GM23338 (cell line): ENCODE data around the gene ATAD1. TPM values are rescaled to one million over a fixed set of nuclear protein-coding genes. Genes with fewer than 3 reads are reported as not detected.
A peak's percentile ranks its signal among the peaks of the same experiment; 100 is the strongest.

Source experiments
- ATAC-seq: fragments of 200-7000 bp; cut with Tn5 transposase; 3 replicates; pipeline ENCODE4 v1.9.1; 2020
- DNase-seq: peaks from one replicate; pipeline ENCODE4 v3.0.0-alpha.2; 2015; ENCODE audit warnings: low spot score
- H2AFZ ChIP-seq: fragments of 200-600 bp; sonication (generic); 2 replicates; pipeline ENCODE4 v1.8.0; 2016; ENCODE audit warnings: antibody characterized with exemption, mild to moderate bottlenecking, moderate library complexity
- H3F3A ChIP-seq: fragments of 200-600 bp; sonication (generic); replicated peaks from 2 replicates; pipeline ENCODE4 v1.8.0; 2017; ENCODE audit warnings: antibody characterized with exemption, mixed run types, low read depth
- H3K27ac ChIP-seq: fragments of 200-600 bp; sonication (generic); 2 replicates; pipeline ENCODE4 v1.6.1; 2016; ENCODE audit warnings: low read depth
- H3K27me3 ChIP-seq: fragments of 200-600 bp; sonication (generic); 2 replicates; pipeline ENCODE4 v1.8.0; 2016; ENCODE audit warnings: mild to moderate bottlenecking, mixed run types, moderate library complexity; ENCODE audit not compliant: insufficient read depth
- H3K36me3 ChIP-seq: fragments of 200-600 bp; sonication (generic); 2 replicates; pipeline ENCODE4 v1.8.0; 2016; ENCODE audit warnings: mild to moderate bottlenecking; ENCODE audit not compliant: insufficient read depth
- H3K4me1 ChIP-seq: fragments of 200-600 bp; sonication (generic); 2 replicates; pipeline ENCODE4 v1.8.0; 2016; ENCODE audit warnings: mild to moderate bottlenecking, moderate library complexity; ENCODE audit not compliant: insufficient read depth
- H3K4me2 ChIP-seq: fragments of 200-600 bp; sonication (generic); 2 replicates; pipeline ENCODE4 v1.7.1; 2017; ENCODE audit warnings: mixed run types
- H3K4me3 ChIP-seq: fragments of 200-600 bp; sonication (generic); 2 replicates; pipeline ENCODE4 v1.6.1; 2016; ENCODE audit warnings: mixed run types
- H3K79me2 ChIP-seq: fragments of 200-600 bp; sonication (generic); replicated peaks from 2 replicates; pipeline ENCODE4 v1.8.0; 2017; ENCODE audit warnings: mild to moderate bottlenecking; ENCODE audit not compliant: insufficient read depth
- H3K9me2 ChIP-seq: fragments of 200-600 bp; sonication (generic); 2 replicates; pipeline ENCODE4 v1.8.0; 2017; ENCODE audit not compliant: insufficient read depth
- H4K20me1 ChIP-seq: fragments of 200-600 bp; sonication (generic); replicated peaks from 2 replicates; pipeline ENCODE4 v1.8.0; 2017; ENCODE audit warnings: mild to moderate bottlenecking; ENCODE audit not compliant: insufficient read depth
- H3K27ac Mint-ChIP-seq: 2 replicates; pipeline ENCODE4 v1.8.0; 2020; ENCODE audit warnings: inconsistent platforms, mild to moderate bottlenecking, moderate library complexity, mixed read lengths
- H3K27me3 Mint-ChIP-seq: 3 replicates; pipeline ENCODE4 v1.8.0; 2022; ENCODE audit warnings: low read depth, mild to moderate bottlenecking, moderate library complexity, mixed read lengths, inconsistent platforms; ENCODE audit not compliant: insufficient read depth, poor library complexity
- H3K36me3 Mint-ChIP-seq: 3 replicates; pipeline ENCODE4 v1.8.0; 2021; ENCODE audit warnings: low read depth, mild to moderate bottlenecking, inconsistent platforms, moderate library complexity, mixed read lengths
- H3K4me1 Mint-ChIP-seq: 3 replicates; pipeline ENCODE4 v1.8.0; 2020; ENCODE audit warnings: mild to moderate bottlenecking, inconsistent platforms, mixed read lengths
- H3K4me3 Mint-ChIP-seq: 3 replicates; pipeline ENCODE4 v1.8.0; 2021; ENCODE audit warnings: moderate library complexity, mild to moderate bottlenecking, inconsistent platforms, mixed read lengths
- H3K9me3 Mint-ChIP-seq: 3 replicates; pipeline ENCODE4 v1.8.0; 2020; ENCODE audit warnings: moderate library complexity, mild to moderate bottlenecking, inconsistent platforms, mixed read lengths
- EZH2 ChIP-seq: fragments of 200-600 bp; sonication (generic); IDR thresholded peaks from one replicate; pipeline ENCODE4 v1.8.0; 2017; ENCODE audit warnings: antibody characterized with exemption, mild to moderate bottlenecking, low read depth; ENCODE audit not compliant: unreplicated experiment
- EZH2phosphoT487 ChIP-seq: fragments of 200-600 bp; sonication (generic); IDR thresholded peaks from one replicate; pipeline ENCODE4 v1.8.1; 2018; ENCODE audit warnings: antibody characterized with exemption; ENCODE audit not compliant: unreplicated experiment
- NANOG ChIP-seq: IDR thresholded peaks from 2 replicates; pipeline ENCODE4 v1.6.1; 2016; ENCODE audit warnings: antibody characterized with exemption, borderline replicate concordance
- POLR2AphosphoS5 ChIP-seq: IDR thresholded peaks from 2 replicates; pipeline ENCODE4 v1.6.1; 2016; ENCODE audit warnings: antibody characterized with exemption, low read depth
- ZNF114 ChIP-seq: fragments of 250-450 bp; sonication (Bioruptor Pico); IDR thresholded peaks from 2 replicates; pipeline ENCODE4 v1.5.0; 2020; ENCODE audit warnings: mild to moderate bottlenecking, moderate library complexity
- ZNF331 ChIP-seq: fragments of 250-450 bp; sonication (Bioruptor Pico); IDR thresholded peaks from 2 replicates; pipeline ENCODE4 v1.5.0; 2020; ENCODE audit warnings: low read depth, mild to moderate bottlenecking, moderate library complexity
- polyA plus RNA-seq: library from polyadenylated mRNA; unstranded; fragments of >200 nt; fragmentation: Nextera tagmentation; extraction: Ambion mirVana; gene quantifications from 2 replicates; pipeline ENCODE4 v1.2.1, GENCODE V29; 2016
- total RNA-seq: library from RNA; depleted of rRNA; stranded (reverse); fragments of >200 nt; shearing (Covaris generic); gene quantifications from 2 replicates; pipeline ENCODE4 v1.2.3, GENCODE V29; 2014
- TF ChIP-seq, protein P1 (sequence below), 2 experiments: fragments of 200-600 bp in 1 of 2; sonication (generic) in 1 of 2; conservative IDR thresholded peaks; 2 replicates each; pipeline versions ENCODE4 v1.5.1 to v1.6.1; 2016 to 2017; ENCODE audit warnings: antibody characterized with exemption in 2 of 2, low read depth in 2 of 2, mild to moderate bottlenecking in 2 of 2, moderate library complexity in 1 of 2
- TF ChIP-seq, protein P2 (sequence below): fragments of 250-450 bp; sonication (Bioruptor Pico); IDR thresholded peaks from 2 replicates; pipeline ENCODE4 v1.5.0; 2020; ENCODE audit warnings: mild to moderate bottlenecking, moderate library complexity

Gene ATAD1
- total and polyA plus RNA-seq, 2 experiments from 2014 or later, result 30.3 to 49.6 TPM

DNA sequence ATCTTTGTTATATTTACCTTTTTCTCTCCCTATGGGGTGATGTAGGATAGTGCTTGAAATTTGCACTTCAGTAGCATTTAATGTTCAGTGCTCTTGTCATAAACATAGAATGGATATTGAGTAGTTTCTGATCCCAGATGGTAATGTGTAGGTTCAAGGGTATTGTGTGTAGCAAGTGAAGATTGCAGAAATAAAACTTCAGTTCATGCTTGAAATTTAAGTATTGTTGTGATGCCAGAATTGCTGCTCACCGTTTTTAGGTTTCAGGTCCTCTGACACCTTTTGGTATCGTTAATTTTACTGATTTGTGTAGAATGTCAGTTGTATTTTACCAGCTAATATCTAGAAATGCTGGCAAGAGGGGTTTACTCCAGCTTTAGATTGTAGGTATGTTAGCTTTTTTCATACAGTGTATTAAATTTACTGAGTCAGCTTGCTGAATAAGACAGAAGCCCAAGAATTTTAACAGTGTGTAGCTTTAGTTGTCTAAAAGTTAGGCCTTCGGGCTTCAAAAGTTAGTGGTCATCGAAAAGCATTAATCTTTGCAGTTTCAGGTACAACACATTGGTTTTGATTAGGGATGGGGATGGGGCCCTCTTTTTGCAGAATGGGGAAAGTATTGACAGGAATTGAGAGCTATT lies 47.3 kb upstream of the ATAD1 start:
- H3F3A ChIP-seq, result peaks cover 7% of the 10 kb centered on the region; the same call in 1 of the 2 replicates
- Mint-ChIP-seq H3K4me3 (peak overlapping the region; percentile 95), H3K27me3 (peaks cover 10% of the 10 kb centered on the region), H3K36me3 (peaks cover 16% of the 10 kb centered on the region; the same call in 2 of the 3 replicates), H3K4me1 (peaks cover 34% of the 10 kb centered on the region), H3K9me3 (peaks cover 5% of the 10 kb centered on the region), H3K27ac (no peak overlapping the region)
- H4K20me1 ChIP-seq, result peaks cover 30% of the 10 kb centered on the region
- DNase-seq (no peak), ATAC-seq (no peak)
- peak overlapping the region; percentile 87 for H3K4me3 ChIP-seq
- H3K4me2 ChIP-seq, result peak overlapping the region; percentile 84
- no peaks in the 10 kb centered on the region for H3K27me3 ChIP-seq
- no peaks in the 10 kb centered on the region for H3K9me2 ChIP-seq
- no peak overlapping the region for H3K27ac ChIP-seq
- peaks cover 62% of the 10 kb centered on the region for H3K79me2 ChIP-seq
- peaks cover 30% of the 10 kb centered on the region for H3K4me1 ChIP-seq
- H2AFZ ChIP-seq, result no peak overlapping the region
- H3K36me3 ChIP-seq, result no peaks in the 10 kb centered on the region
- TF ChIP-seq POLR2AphosphoS5 (no peak), ZNF331 (CRISPR knock-in tag) (no peak), ZNF114 (CRISPR knock-in tag) (no peak), NANOG (no peak), EZH2 (no peak), EZH2phosphoT487 (no peak)
- TF ChIP-seq, protein P1, sequence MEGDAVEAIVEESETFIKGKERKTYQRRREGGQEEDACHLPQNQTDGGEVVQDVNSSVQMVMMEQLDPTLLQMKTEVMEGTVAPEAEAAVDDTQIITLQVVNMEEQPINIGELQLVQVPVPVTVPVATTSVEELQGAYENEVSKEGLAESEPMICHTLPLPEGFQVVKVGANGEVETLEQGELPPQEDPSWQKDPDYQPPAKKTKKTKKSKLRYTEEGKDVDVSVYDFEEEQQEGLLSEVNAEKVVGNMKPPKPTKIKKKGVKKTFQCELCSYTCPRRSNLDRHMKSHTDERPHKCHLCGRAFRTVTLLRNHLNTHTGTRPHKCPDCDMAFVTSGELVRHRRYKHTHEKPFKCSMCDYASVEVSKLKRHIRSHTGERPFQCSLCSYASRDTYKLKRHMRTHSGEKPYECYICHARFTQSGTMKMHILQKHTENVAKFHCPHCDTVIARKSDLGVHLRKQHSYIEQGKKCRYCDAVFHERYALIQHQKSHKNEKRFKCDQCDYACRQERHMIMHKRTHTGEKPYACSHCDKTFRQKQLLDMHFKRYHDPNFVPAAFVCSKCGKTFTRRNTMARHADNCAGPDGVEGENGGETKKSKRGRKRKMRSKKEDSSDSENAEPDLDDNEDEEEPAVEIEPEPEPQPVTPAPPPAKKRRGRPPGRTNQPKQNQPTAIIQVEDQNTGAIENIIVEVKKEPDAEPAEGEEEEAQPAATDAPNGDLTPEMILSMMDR (conservative IDR thresholded peaks at IDR 0.05; ENCODE audit: low read depth in 2 of 2), result no peak

DNA sequence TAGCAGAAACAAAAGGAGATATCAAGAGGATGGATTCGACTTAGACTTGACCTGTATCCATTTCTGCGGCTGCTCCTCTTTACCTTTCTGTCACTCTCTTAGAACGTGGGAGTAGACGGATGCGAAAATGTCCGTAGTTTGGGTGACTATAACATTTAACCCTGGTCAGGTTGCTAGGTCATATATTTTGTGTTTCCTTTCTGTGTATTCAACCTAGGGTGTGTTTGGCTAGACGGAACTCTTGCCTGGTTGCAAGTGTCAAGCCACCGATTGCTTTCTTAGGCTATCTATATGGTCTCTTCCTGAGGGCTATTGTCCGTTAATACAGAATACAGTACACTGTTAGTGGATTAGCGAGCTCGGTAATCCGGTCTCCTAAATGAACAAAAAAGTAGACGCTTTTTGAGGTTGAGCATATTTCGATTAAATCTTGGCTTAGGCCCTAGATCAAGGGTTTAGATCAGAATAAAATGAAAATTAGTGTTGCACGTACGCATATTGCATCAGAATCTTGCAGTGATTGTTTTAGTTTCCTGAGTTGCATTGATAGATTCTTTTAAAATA lies 46.6 kb upstream of the ATAD1 start:
- H3K36me3 ChIP-seq, result no peaks in the 10 kb centered on the region
- peaks cover 55% of the 10 kb centered on the region for H3K79me2 ChIP-seq
- DNase-seq, result no peak

More for the DNA sequence above, 46.6 kb upstream of the ATAD1 start:
- no peak overlapping the region for H3K27ac ChIP-seq
- no peaks in the 10 kb centered on the region for H3K27me3 ChIP-seq
- Mint-ChIP-seq H3K9me3 (peaks cover 5% of the 10 kb centered on the region), H3K27me3 (peaks cover 10% of the 10 kb centered on the region), H3K4me3 (peak overlapping the region; percentile 95), H3K4me1 (peaks cover 39% of the 10 kb centered on the region), H3K36me3 (peaks cover 16% of the 10 kb centered on the region; the same call in 2 of the 3 replicates), H3K27ac (no peak overlapping the region; the same call in 1 of the 2 replicates)
- peaks cover 30% of the 10 kb centered on the region for H4K20me1 ChIP-seq
- peak overlapping the region; percentile 84 for H3K4me2 ChIP-seq
- TF ChIP-seq POLR2AphosphoS5 (0 out of 2 replicates have a peak, but pooled peaks have one; percentile 16), ZNF114 (CRISPR knock-in tag) (no peak)
- TF ChIP-seq, protein P2, sequence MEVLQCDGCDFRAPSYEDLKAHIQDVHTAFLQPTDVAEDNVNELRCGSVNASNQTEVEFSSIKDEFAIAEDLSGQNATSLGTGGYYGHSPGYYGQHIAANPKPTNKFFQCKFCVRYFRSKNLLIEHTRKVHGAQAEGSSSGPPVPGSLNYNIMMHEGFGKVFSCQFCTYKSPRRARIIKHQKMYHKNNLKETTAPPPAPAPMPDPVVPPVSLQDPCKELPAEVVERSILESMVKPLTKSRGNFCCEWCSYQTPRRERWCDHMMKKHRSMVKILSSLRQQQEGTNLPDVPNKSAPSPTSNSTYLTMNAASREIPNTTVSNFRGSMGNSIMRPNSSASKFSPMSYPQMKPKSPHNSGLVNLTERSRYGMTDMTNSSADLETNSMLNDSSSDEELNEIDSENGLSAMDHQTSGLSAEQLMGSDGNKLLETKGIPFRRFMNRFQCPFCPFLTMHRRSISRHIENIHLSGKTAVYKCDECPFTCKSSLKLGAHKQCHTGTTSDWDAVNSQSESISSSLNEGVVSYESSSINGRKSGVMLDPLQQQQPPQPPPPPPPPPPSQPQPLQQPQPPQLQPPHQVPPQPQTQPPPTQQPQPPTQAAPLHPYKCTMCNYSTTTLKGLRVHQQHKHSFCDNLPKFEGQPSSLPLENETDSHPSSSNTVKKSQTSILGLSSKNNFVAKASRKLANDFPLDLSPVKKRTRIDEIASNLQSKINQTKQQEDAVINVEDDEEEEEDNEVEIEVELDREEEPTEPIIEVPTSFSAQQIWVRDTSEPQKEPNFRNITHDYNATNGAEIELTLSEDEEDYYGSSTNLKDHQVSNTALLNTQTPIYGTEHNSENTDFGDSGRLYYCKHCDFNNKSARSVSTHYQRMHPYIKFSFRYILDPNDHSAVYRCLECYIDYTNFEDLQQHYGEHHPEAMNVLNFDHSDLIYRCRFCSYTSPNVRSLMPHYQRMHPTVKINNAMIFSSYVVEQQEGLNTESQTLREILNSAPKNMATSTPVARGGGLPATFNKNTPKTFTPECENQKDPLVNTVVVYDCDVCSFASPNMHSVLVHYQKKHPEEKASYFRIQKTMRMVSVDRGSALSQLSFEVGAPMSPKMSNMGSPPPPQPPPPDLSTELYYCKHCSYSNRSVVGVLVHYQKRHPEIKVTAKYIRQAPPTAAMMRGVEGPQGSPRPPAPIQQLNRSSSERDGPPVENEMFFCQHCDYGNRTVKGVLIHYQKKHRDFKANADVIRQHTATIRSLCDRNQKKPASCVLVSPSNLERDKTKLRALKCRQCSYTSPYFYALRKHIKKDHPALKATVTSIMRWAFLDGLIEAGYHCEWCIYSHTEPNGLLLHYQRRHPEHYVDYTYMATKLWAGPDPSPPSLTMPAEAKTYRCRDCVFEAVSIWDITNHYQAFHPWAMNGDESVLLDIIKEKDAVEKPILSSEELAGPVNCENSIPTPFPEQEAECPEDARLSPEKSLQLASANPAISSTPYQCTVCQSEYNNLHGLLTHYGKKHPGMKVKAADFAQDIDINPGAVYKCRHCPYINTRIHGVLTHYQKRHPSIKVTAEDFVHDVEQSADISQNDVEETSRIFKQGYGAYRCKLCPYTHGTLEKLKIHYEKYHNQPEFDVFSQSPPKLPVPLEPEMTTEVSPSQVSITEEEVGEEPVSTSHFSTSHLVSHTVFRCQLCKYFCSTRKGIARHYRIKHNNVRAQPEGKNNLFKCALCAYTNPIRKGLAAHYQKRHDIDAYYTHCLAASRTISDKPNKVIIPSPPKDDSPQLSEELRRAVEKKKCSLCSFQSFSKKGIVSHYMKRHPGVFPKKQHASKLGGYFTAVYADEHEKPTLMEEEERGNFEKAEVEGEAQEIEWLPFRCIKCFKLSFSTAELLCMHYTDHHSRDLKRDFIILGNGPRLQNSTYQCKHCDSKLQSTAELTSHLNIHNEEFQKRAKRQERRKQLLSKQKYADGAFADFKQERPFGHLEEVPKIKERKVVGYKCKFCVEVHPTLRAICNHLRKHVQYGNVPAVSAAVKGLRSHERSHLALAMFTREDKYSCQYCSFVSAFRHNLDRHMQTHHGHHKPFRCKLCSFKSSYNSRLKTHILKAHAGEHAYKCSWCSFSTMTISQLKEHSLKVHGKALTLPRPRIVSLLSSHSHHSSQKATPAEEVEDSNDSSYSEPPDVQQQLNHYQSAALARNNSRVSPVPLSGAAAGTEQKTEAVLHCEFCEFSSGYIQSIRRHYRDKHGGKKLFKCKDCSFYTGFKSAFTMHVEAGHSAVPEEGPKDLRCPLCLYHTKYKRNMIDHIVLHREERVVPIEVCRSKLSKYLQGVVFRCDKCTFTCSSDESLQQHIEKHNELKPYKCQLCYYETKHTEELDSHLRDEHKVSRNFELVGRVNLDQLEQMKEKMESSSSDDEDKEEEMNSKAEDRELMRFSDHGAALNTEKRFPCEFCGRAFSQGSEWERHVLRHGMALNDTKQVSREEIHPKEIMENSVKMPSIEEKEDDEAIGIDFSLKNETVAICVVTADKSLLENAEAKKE, result no peak
- H3K4me1 ChIP-seq, result peaks cover 30% of the 10 kb centered on the region
- H3F3A ChIP-seq, result peaks cover 7% of the 10 kb centered on the region; the same call in 1 of the 2 replicates
- no peak overlapping the region for H2AFZ ChIP-seq
- no peaks in the 10 kb centered on the region for H3K9me2 ChIP-seq
- no peak for ATAC-seq
- H3K4me3 ChIP-seq, result peak overlapping the region; percentile 87
